Heart right ventricle (tissue), 16 donors: ENCODE results near the gene HJURP. TPM values are rescaled to one million over a fixed set of nuclear protein-coding genes. Genes with fewer than 3 reads are reported as not detected.

ENCODE experiments used
- ATAC-seq, 8 donors: fragments of 200-7000 bp; cut with Tn5 transposase; one replicate each; pipeline ENCODE4 v1.9.1; 2020; ENCODE audit warnings: mild to moderate bottlenecking in 8 of 8, moderate library complexity in 8 of 8, moderate number of reproducible peaks in 1 of 8
- DNase-seq, 2 donors: peaks; one replicate each; pipeline ENCODE4 v3.0.0-alpha.2; 2020
- H3K27ac ChIP-seq, 10 donors: fragments of 200-600 bp; sonication (generic) in 2 of 10; one replicate each; pipeline versions ENCODE4 v1.5.0 to v1.8.0; 2020 to 2022; ENCODE audit warnings: mild to moderate bottlenecking in 3 of 10
- H3K27me3 ChIP-seq, 7 donors: fragments of 200-600 bp; one replicate each; pipeline ENCODE4 v1.8.0; 2021 to 2022; ENCODE audit warnings: mild to moderate bottlenecking in 2 of 7
- H3K36me3 ChIP-seq, 9 donors: fragments of 200-600 bp; sonication (generic) in 1 of 9; one replicate each; pipeline versions ENCODE4 v1.5.0 to v1.8.0; 2020 to 2022; ENCODE audit warnings: mild to moderate bottlenecking in 2 of 9
- H3K4me1 ChIP-seq, 9 donors: fragments of 200-600 bp; sonication (generic) in 1 of 9; one replicate each; pipeline versions ENCODE4 v1.5.0 to v1.8.0; 2020 to 2022; ENCODE audit warnings: mild to moderate bottlenecking in 4 of 9
- H3K4me3 ChIP-seq, 10 donors: fragments of 200-600 bp; sonication (generic) in 2 of 10; one replicate each; pipeline versions ENCODE4 v1.5.0 to v1.8.0; 2020 to 2022; ENCODE audit warnings: mild to moderate bottlenecking in 7 of 10, moderate library complexity in 2 of 10
- H3K9me3 ChIP-seq, 11 donors: fragments of 200-600 bp in 10 of 11; sonication (generic) in 2 of 11; one replicate each; pipeline versions ENCODE4 v1.5.0 to v1.8.0; 2013 to 2022; ENCODE audit warnings: mild to moderate bottlenecking in 2 of 11, control low read depth in 1 of 11, moderate library complexity in 1 of 11
- CTCF ChIP-seq, 9 donors: fragments of 200-600 bp; sonication (generic) in 2 of 9; IDR thresholded peaks; one replicate each; pipeline versions ENCODE4 v1.5.0 to v1.8.0; 2021 to 2022; ENCODE audit warnings: antibody characterized with exemption in 9 of 9, mild to moderate bottlenecking in 5 of 9, moderate library complexity in 1 of 9
- WGBS, 2 donors: extraction: QIAGEN DNeasy Blood & Tissue Kit; methylation state at CpG; one replicate each; pipeline ENCODE4 v1.1.7; 2013; ENCODE audit warnings: inconsistent platforms in 1 of 2; 5-methylcytosine and 5-hydroxymethylcytosine counted together
- intact Hi-C, 10 donors: fragments of 100-400 bp; cut with DNase I; formaldehyde crosslinking; loops; one replicate each; pipeline versions ENCODE4 v1.11.1 to v1.14.2; 2022
- polyA plus RNA-seq, 2 donors: library from polyadenylated mRNA; stranded (reverse); fragments of 200-250 nt; gene quantifications; one replicate each; pipeline ENCODE4 v1.2.3, GENCODE V29; 2013
- total RNA-seq, 10 donors: library from RNA; stranded (reverse); fragmentation: NEBNext Ultra II Directional in 3 of 10; extraction: Animal tissue kit (Norgen Biotek cat#: 25700) in 3 of 10; gene quantifications; one replicate each; pipeline versions ENCODE4 v1.2.1 to v1.2.4, GENCODE V29; 2021 to 2023
- donor health status: Arrhythmogenic right ventricular cardiomyopathy.
- donor health status: ischemic (EF 13 %, LVEDD 7.1; RV severe dilation, severe dysfunction).
- donor health status: healthy with polysubstance abuse.
- donor health status: DM: no; HTN: yes; CAD: no.
- donor health status: DM: no; HTN: no; CAD: no.
- donor health status: ischemic (EF 25% LVEDD 6.9; RV normal size, moderate dysfunction).
- donor health status: ischemic (EF 25% LVEDD 5.7; RV mildly dilated, moderate dysfunction).
- donor health status: healthy.
- donor health status: DM: yes; HTN: yes; CAD: no.
- donor health status: Ischemic cardiomyopathy.
- donor health status: ischemic (EF 35%, LVEDD 5.7; RV mildly dilated, moderate dysfunction).
- donor health status: nonischemic (EF 11% LVEDD 7.7; RV severe dilation, severe dysfunction).
- donor health status: DM: yes; HTN: yes; CAD: no.
- donor health status: PGD.
- donor health status: ischemic (EF 29% LVEDD 5.4; RV normal size, mild dysfunction).
- donor health status: nonischemic (EF 23%, LVEDD 6.1; RV moderate dilation, normal function).

Gene HJURP
- total and polyA plus RNA-seq, 12 donors: 0.22 to 2.9 (median 0.44) TPM; not detected in 4

GRCh38 chr2:233830111-233830802 is 24.1 kb downstream of the HJURP start:
- Histone ChIP-seq H3K27me3 (peaks cover 0 to 10% (median 0%) of the 10 kb centered on the region in 7 donors), H3K36me3 (peaks cover 0 to 13% (median 0%) of the 10 kb centered on the region in 9 donors), H3K9me3 (peaks cover 0 to 10% (median 0%) of the 10 kb centered on the region in 11 donors), H3K4me1 (no peaks in the 10 kb centered on the region), H3K4me3 (no peak overlapping the region), H3K27ac (no peak overlapping the region)
- ATAC-seq (no peak), DNase-seq (no peak)
- 92 to 93% methylated on average over 6 of the region's 6 CpGs for WGBS, 2 donors
- intact Hi-C loops: no loop called here
- no peak for TF ChIP-seq CTCF (IDR thresholded peaks at IDR 0.05)

- ATAC-seq: no peak
Observed at GRCh38 chr2:233829193-233830110, 24.9 kb downstream of the HJURP start.

GRCh38 chr2:233828546-233829192 is 25.7 kb downstream of the HJURP start:
- no peak overlapping the region for H3K27ac ChIP-seq
- H3K9me3 ChIP-seq: peaks cover 0 to 10% (median 0%) of the 10 kb centered on the region in 11 donors
- H3K4me3 ChIP-seq: no peak overlapping the region
- 78 to 81% methylated on average over 24 of the region's 24 CpGs for WGBS, 2 donors
- H3K4me1 ChIP-seq: no peaks in the 10 kb centered on the region
- ATAC-seq (no peak), DNase-seq (no peak)
- no peaks in the 10 kb centered on the region for H3K36me3 ChIP-seq
- TF ChIP-seq CTCF (IDR thresholded peaks at IDR 0.05): no peak
- intact Hi-C loops: no loop called here
- H3K27me3 ChIP-seq: peaks cover 0 to 10% (median 0%) of the 10 kb centered on the region in 7 donors

More at GRCh38 chr2:233829193-233830110, 24.9 kb downstream of the HJURP start:
- H3K36me3 ChIP-seq: peaks cover 0 to 8% (median 0%) of the 10 kb centered on the region in 9 donors
- intact Hi-C loops: no loop called here
- H3K4me3 ChIP-seq: no peak overlapping the region
- no peak for TF ChIP-seq CTCF (IDR thresholded peaks at IDR 0.05)
- peaks cover 0 to 10% (median 0%) of the 10 kb centered on the region in 11 donors for H3K9me3 ChIP-seq
- H3K27ac ChIP-seq: no peak overlapping the region
- no peak for DNase-seq
- H3K4me1 ChIP-seq: no peaks in the 10 kb centered on the region
- peaks cover 0 to 10% (median 0%) of the 10 kb centered on the region in 7 donors for H3K27me3 ChIP-seq
- 80% methylated on average over 15 of the region's 15 CpGs for WGBS, 2 donors

GRCh38 chr2:233824373-233824772 is 30.0 kb downstream of the HJURP start:
- 70 to 73% methylated on average over 7 of the region's 7 CpGs for WGBS, 2 donors
- no peaks in the 10 kb centered on the region for H3K4me1 ChIP-seq
- TF ChIP-seq CTCF (IDR thresholded peaks at IDR 0.05): no peak

More at GRCh38 chr2:233824373-233824772, 30.0 kb downstream of the HJURP start:
- Histone ChIP-seq H3K9me3 (peaks cover 0 to 10% (median 0%) of the 10 kb centered on the region in 11 donors), H3K36me3 (no peaks in the 10 kb centered on the region), H3K27me3 (peaks cover 0 to 19% (median 0%) of the 10 kb centered on the region in 7 donors), H3K4me3 (no peak overlapping the region), H3K27ac (no peak overlapping the region)
- intact Hi-C loops: no loop called here
- DNase-seq: no peak
- no peak for ATAC-seq
